Fibroblast of lung (primary cell): ENCODE data around the gene MYO1D.

Experiments
- CTCF ChIP-seq, 2 donors: IDR thresholded peaks in 1 of 2; conservative IDR thresholded peaks in 1 of 2; 1 replicate in 1 of 2; 2 replicates in 1 of 2; pipeline ENCODE4 v1.5.1; 2011 to 2012; ENCODE audit warnings: low read length in 2 of 2, control low read depth in 1 of 2, inconsistent platforms in 1 of 2, low read depth in 1 of 2, mild to moderate bottlenecking in 1 of 2
- EZH2 ChIP-seq: IDR thresholded peaks from 2 replicates; pipeline ENCODE4 v1.5.1; 2012; ENCODE audit warnings: low read length, control low read depth, mild to moderate bottlenecking; ENCODE audit errors: missing control alignments

GRCh38 chr17:32861981-32862380 is 14.9 kb downstream of the MYO1D start:
- TF ChIP-seq CTCF (conservative IDR thresholded peaks at IDR 0.05 in 1 of 2, IDR thresholded peaks at IDR 0.05 in 1 of 2; ENCODE audit: low read depth in 1 of 2, low read length in 2 of 2) (no peak), EZH2 (no peak)
